HCT116 (cell line): ENCODE measurements around the gene SMARCD1. TPM values are rescaled to one million over a fixed set of nuclear protein-coding genes. Genes with fewer than 3 reads are reported as not detected.

ENCODE experiments used
- ATAC-seq: fragments of 200-7000 bp; cut with Tn5 transposase; 2 replicates; pipeline ENCODE4 v1.9.1; 2020; ENCODE audit warnings: mild to moderate bottlenecking, moderate library complexity
- BruUV-seq: library from RNA; stranded (reverse); fragments of 400-500 nt; replicated peaks from 2 replicates; lab custom pipeline; 2021; lab: Mats Ljungman, UMichigan
- CTCF ChIA-PET: fragments of 300-600 bp; sonication (Branson Sonifier 250); formaldehyde crosslinking; loops from one replicate; lab custom pipeline; 2021; ENCODE audit warnings: antibody characterized with exemption; lab: Charles Lee
- POLR2A ChIA-PET: fragments of 300-600, 350-600 bp; sonication (Branson Sonifier 250); formaldehyde crosslinking; loops from one replicate; lab custom pipeline; 2021; ENCODE audit warnings: antibody characterized with exemption; lab: Charles Lee
- RAD21 ChIA-PET, 2 experiments: fragments of 300-600 bp; sonication (Branson Sonifier 250); formaldehyde crosslinking; loops; one replicate each; lab custom pipeline; 2023; ENCODE audit warnings: low total read pairs in 2 of 2; ENCODE audit not compliant: uncharacterized antibody in 2 of 2, unreplicated experiment in 2 of 2, low non-redundant PET in 1 of 2; lab: Charles Lee
- DNase-seq: peaks from one replicate; pipeline ENCODE4 v3.0.0-alpha.2; 2010; ENCODE audit warnings: low read depth, low spot score
- H2AFZ ChIP-seq: fragments of 200-600 bp; shearing (Covaris generic), sonication (generic); 2 replicates; pipeline ENCODE4 v1.6.1; 2017; ENCODE audit warnings: low read depth, mixed run types, mixed read lengths, antibody characterized with exemption, low read length; ENCODE audit not compliant: poor library complexity, severe bottlenecking
- H3K27ac ChIP-seq: 2 replicates; pipeline ENCODE4 v1.5.1; 2012; ENCODE audit warnings: low read depth, low read length
- H3K27me3 ChIP-seq: fragments of 200-600 bp; sonication (generic); 2 replicates; pipeline ENCODE4 v1.6.1; 2016; ENCODE audit warnings: mixed run types, low read length, mixed read lengths; ENCODE audit not compliant: insufficient read depth
- H3K36me3 ChIP-seq, 2 experiments: fragments of 200-500 bp in 1 of 2; fragments of 200-600 bp in 1 of 2; sonication (Bioruptor generic) in 1 of 2; sonication (generic) in 1 of 2; 2 replicates each; pipeline versions ENCODE4 v1.5.1 to v1.6.1; 2014 to 2016; ENCODE audit warnings: low read length in 2 of 2, inconsistent platforms in 1 of 2, mixed read lengths in 1 of 2, mixed run types in 1 of 2; ENCODE audit not compliant: insufficient read depth in 2 of 2, control insufficient read depth in 1 of 2
- H3K4me1 ChIP-seq, 2 experiments: fragments of 200-600 bp in 1 of 2; sonication (generic) in 1 of 2; 2 replicates each; pipeline versions ENCODE4 v1.5.1 to v1.6.1; 2012 to 2017; ENCODE audit warnings: low read length in 2 of 2, inconsistent platforms in 1 of 2, mild to moderate bottlenecking in 1 of 2, mixed read lengths in 1 of 2, mixed run types in 1 of 2, moderate library complexity in 1 of 2; ENCODE audit not compliant: insufficient read depth in 2 of 2, control insufficient read depth in 1 of 2
- H3K4me2 ChIP-seq: fragments of 200-600 bp; sonication (generic); 2 replicates; pipeline ENCODE4 v1.6.1; 2017; ENCODE audit warnings: mixed run types, low read length, mixed read lengths
- H3K4me3 ChIP-seq, 2 experiments: fragments of 200-600 bp in 1 of 2; sonication (generic) in 1 of 2; replicated peaks in 1 of 2; 2 replicates each; pipeline ENCODE4 v1.5.1; 2011 to 2016; ENCODE audit warnings: low read length in 2 of 2, control low read depth in 1 of 2, low read depth in 1 of 2, mild to moderate bottlenecking in 1 of 2, mixed read lengths in 1 of 2, mixed run types in 1 of 2
- H3K79me2 ChIP-seq: fragments of 200-600 bp; sonication (generic); 2 replicates; pipeline ENCODE4 v1.6.1; 2017; ENCODE audit warnings: mild to moderate bottlenecking, mixed run types, low read length, moderate library complexity, mixed read lengths; ENCODE audit not compliant: insufficient read depth
- H3K9ac ChIP-seq: fragments of 200-600 bp; sonication (generic); 2 replicates; pipeline ENCODE4 v1.6.1; 2016; ENCODE audit warnings: low read length, mixed read lengths
- H3K9me2 ChIP-seq: fragments of 200-600 bp; sonication (generic), shearing (Covaris generic); 2 replicates; pipeline ENCODE4 v1.6.1; 2017; ENCODE audit warnings: mixed run types, mild to moderate bottlenecking, moderate library complexity; ENCODE audit not compliant: insufficient read depth
- H3K9me3 ChIP-seq, 2 experiments: fragments of 200-500 bp in 1 of 2; fragments of 200-600 bp in 1 of 2; sonication (Bioruptor generic) in 1 of 2; sonication (generic) in 1 of 2; 2 replicates each; pipeline ENCODE4 v1.6.1; 2014 to 2017; ENCODE audit warnings: low read length in 2 of 2, mixed read lengths in 2 of 2, inconsistent platforms in 1 of 2, low read depth in 1 of 2, mild to moderate bottlenecking in 1 of 2, mixed run types in 1 of 2, moderate library complexity in 1 of 2; ENCODE audit not compliant: control insufficient read depth in 1 of 2, insufficient read depth in 1 of 2
- H4K20me1 ChIP-seq: fragments of 200-600 bp; sonication (generic), shearing (Covaris generic); 2 replicates; pipeline ENCODE4 v1.6.1; 2017; ENCODE audit warnings: mixed run types, mild to moderate bottlenecking, moderate library complexity; ENCODE audit not compliant: insufficient read depth
- ATF3 ChIP-seq: IDR thresholded peaks from 2 replicates; pipeline ENCODE4 v1.6.1; 2012
- CEBPB ChIP-seq: IDR thresholded peaks from 2 replicates; pipeline ENCODE4 v1.6.1; 2012; ENCODE audit warnings: low read depth
- CTCF ChIP-seq, 3 experiments: fragments of 200-600 bp in 1 of 3; sonication (generic) in 1 of 3; IDR thresholded peaks in 2 of 3; conservative IDR thresholded peaks in 1 of 3; 2 replicates each; pipeline ENCODE4 v1.5.1; 2012 to 2017; ENCODE audit warnings: low read depth in 2 of 3, low read length in 2 of 3, antibody characterized with exemption in 1 of 3, borderline replicate concordance in 1 of 3, control low read depth in 1 of 3, mild to moderate bottlenecking in 1 of 3, mixed read lengths in 1 of 3, mixed run types in 1 of 3, moderate library complexity in 1 of 3; ENCODE audit not compliant: insufficient read depth in 1 of 3
- EGR1 ChIP-seq: IDR thresholded peaks from 2 replicates; pipeline ENCODE4 v1.6.1; 2012; ENCODE audit warnings: low read depth
- ELF1 ChIP-seq: IDR thresholded peaks from 2 replicates; pipeline ENCODE4 v1.6.1; 2012; ENCODE audit warnings: low read depth, borderline replicate concordance
- EZH2 ChIP-seq: fragments of 200-600 bp; sonication (generic); IDR thresholded peaks from 2 replicates; pipeline ENCODE4 v1.6.1; 2017; ENCODE audit warnings: antibody characterized with exemption, mixed run types
- FOSL1 ChIP-seq: IDR thresholded peaks from 2 replicates; pipeline ENCODE4 v1.6.1; 2012; ENCODE audit warnings: low read depth
- POLR2A ChIP-seq: IDR thresholded peaks from 2 replicates; pipeline ENCODE4 v1.7.0; 2011; ENCODE audit warnings: borderline replicate concordance; ENCODE audit not compliant: insufficient read depth, insufficient read length; ENCODE audit errors: extremely low read depth
- POLR2AphosphoS5 ChIP-seq: IDR thresholded peaks from 2 replicates; pipeline ENCODE4 v1.6.1; 2011; ENCODE audit warnings: mild to moderate bottlenecking, low read depth, low read length, moderate library complexity
- RAD21 ChIP-seq: IDR thresholded peaks from 2 replicates; pipeline ENCODE4 v1.6.1; 2012; ENCODE audit warnings: low read depth, mild to moderate bottlenecking
- REST ChIP-seq: IDR thresholded peaks from 2 replicates; pipeline ENCODE4 v1.6.1; 2012; ENCODE audit warnings: low read depth
- SIN3A ChIP-seq: IDR thresholded peaks from 2 replicates; pipeline ENCODE4 v1.6.1; 2012; ENCODE audit warnings: low read depth
- SP1 ChIP-seq: IDR thresholded peaks from 2 replicates; pipeline ENCODE4 v1.6.1; 2012; ENCODE audit warnings: low read depth
- TCF7L2 ChIP-seq: IDR thresholded peaks from 2 replicates; pipeline ENCODE4 v1.7.0; 2011; ENCODE audit warnings: borderline replicate concordance, inconsistent platforms; ENCODE audit not compliant: insufficient read depth, insufficient read length; ENCODE audit errors: extremely low read depth
- YY1 ChIP-seq: IDR thresholded peaks from 2 replicates; pipeline ENCODE4 v1.6.1; 2011; ENCODE audit warnings: low read length, low read depth, moderate library complexity, mild to moderate bottlenecking; ENCODE audit not compliant: insufficient replicate concordance; ENCODE audit errors: extremely low read depth
- ZBTB33 ChIP-seq: IDR thresholded peaks from 2 replicates; pipeline ENCODE4 v1.6.1; 2011; ENCODE audit warnings: mild to moderate bottlenecking, low read length, moderate library complexity; ENCODE audit not compliant: insufficient replicate concordance; ENCODE audit errors: extremely low read depth
- ZFX ChIP-seq: fragments of 450-650 bp; IDR thresholded peaks from 2 replicates; pipeline ENCODE4 v1.6.1; 2017
- ZNF274 ChIP-seq: fragments of 200-500 bp; sonication (Bioruptor generic); IDR thresholded peaks from 2 replicates; pipeline ENCODE4 v1.6.1; 2014; ENCODE audit warnings: mild to moderate bottlenecking, low read depth, low read length, inconsistent platforms
- intact Hi-C: fragments of 100-400 bp; cut with micrococcal nuclease; formaldehyde crosslinking; loops from 2 replicates; pipeline ENCODE4 v1.10.0; 2022
- total RNA-seq: library from RNA; stranded (reverse); gene quantifications from one replicate; pipeline ENCODE4 v1.2.1, GENCODE V29; 2021; ENCODE audit not compliant: unreplicated experiment

SMARCD1 gene
- total RNA-seq, 1 experiment from 2014 or later: 64.8 TPM

GRCh38 chr12:50039151-50039835 is 45.8 kb upstream of the SMARCD1 start (continued):
- no peak for TF ChIP-seq EGR1
- TF ChIP-seq SIN3A: no peak
- TF ChIP-seq SP1: no peak
- TF ChIP-seq YY1: peak; percentile 32

- peaks cover 0 to 9% of the 10 kb centered on the region in 2 experiments; a peak in 2 of 4 replicates for H3K4me1 ChIP-seq
- CTCF ChIA-PET: interaction anchor here (0.8 to 3.6 kb wide), 3 partner anchors 15 to 72 kb away, joined by 3 to 32 read pairs (median 30); no protein-coding TSS in a partner anchor
- H3K9me2 ChIP-seq: no peaks in the 10 kb centered on the region
- no peaks in the 10 kb centered on the region for H3K27me3 ChIP-seq
- H3K79me2 ChIP-seq: no peaks in the 10 kb centered on the region
- no peak overlapping the region for H3K4me2 ChIP-seq
- ATAC-seq (no peak), DNase-seq (no peak)
- H2AFZ ChIP-seq: no peak overlapping the region
- no peak overlapping the region for H3K27ac ChIP-seq
- BruUV-seq: no TSS peak
- intact Hi-C loops: no loop called here
- H3K9me3 ChIP-seq: no peaks in the 10 kb centered on the region
- RAD21 ChIA-PET: no interaction called here
- no peaks in the 10 kb centered on the region for H4K20me1 ChIP-seq
- no peak overlapping the region for H3K9ac ChIP-seq
- no peak overlapping the region for H3K4me3 ChIP-seq
- POLR2A ChIA-PET: no interaction called here
- no peaks in the 10 kb centered on the region for H3K36me3 ChIP-seq
- TF ChIP-seq EZH2: no peak
- TF ChIP-seq TCF7L2: no peak
- TF ChIP-seq ATF3: no peak
- no peak for TF ChIP-seq POLR2AphosphoS5
- TF ChIP-seq ZNF274: no peak
- no peak for TF ChIP-seq ZFX
- TF ChIP-seq POLR2A: no peak
- TF ChIP-seq CEBPB: no peak
- no peak for TF ChIP-seq SP1
- TF ChIP-seq REST: no peak
- no peak for TF ChIP-seq ELF1
- TF ChIP-seq RAD21: no peak
- no peak for TF ChIP-seq FOSL1
- TF ChIP-seq ZBTB33: no peak
- TF ChIP-seq CTCF (IDR thresholded peaks at IDR 0.05 in 2 of 3, conservative IDR thresholded peaks at IDR 0.05 in 1 of 3; ENCODE audit: borderline replicate concordance in 1 of 3, insufficient read depth in 1 of 3, low read depth in 2 of 3, low read length in 2 of 3): no peak
These were observed 44.5 kb upstream of the SMARCD1 start for GRCh38 chr12:50040657-50041056.
